ENCODE results near the gene DMWD.
"Not testable (repeated sequence)": the region's sequence is repeated elsewhere in the genome, so short reads cannot be mapped to it uniquely, and the experiment has no call there.

The DMWD gene

GRCh38 chr19:45769821-45770191 is 22.8 kb downstream of the DMWD start:
- DNase-seq (ENCODE audit: low spot score): no peak

- peak; percentile 98 for DNase-seq (ENCODE audit: low spot score)
Observed at GRCh38 chr19:45768984-45769782, 23.5 kb downstream of the DMWD start, which contains the start of gene SIX5. SIX5 (minus strand) TSS chr19:45769252; CDS start chr19:45768844, 408 bp downstream.

GRCh38 chr19:45768655-45768983 is 24.0 kb downstream of the DMWD start:
- no peak for DNase-seq (ENCODE audit: low spot score)

GRCh38 chr19:45767881-45768654 is 24.6 kb downstream of the DMWD start:
- DNase-seq (ENCODE audit: low spot score): no peak

GRCh38 chr19:45767410-45767880 is 25.2 kb downstream of the DMWD start:
- peak; percentile 79 for DNase-seq (ENCODE audit: low spot score)

- DNase-seq (ENCODE audit: low spot score): no peak
Observed at GRCh38 chr19:45766869-45767346, 25.7 kb downstream of the DMWD start.

- DNase-seq (ENCODE audit: low spot score): no peak
Observed at GRCh38 chr19:45766296-45766868, 26.3 kb downstream of the DMWD start.

GRCh38 chr19:45765702-45766295 is 26.8 kb downstream of the DMWD start:
- DNase-seq (ENCODE audit: low spot score): no peak

GRCh38 chr19:45764945-45765701 is 27.5 kb downstream of the DMWD start:
- DNase-seq (ENCODE audit: low spot score): no peak

GRCh38 chr19:45764475-45764874 is 28.2 kb downstream of the DMWD start:
- DNase-seq (ENCODE audit: low spot score): no peak

GRCh38 chr19:45763691-45764294 is 28.9 kb downstream of the DMWD start:
- DNase-seq (ENCODE audit: low spot score): no peak

- DNase-seq (ENCODE audit: low spot score): no peak
Observed at GRCh38 chr19:45762870-45763631, 29.6 kb downstream of the DMWD start.

- no peak for DNase-seq (ENCODE audit: low spot score)
Observed at GRCh38 chr19:45761714-45762113, 30.9 kb downstream of the DMWD start.

GRCh38 chr19:45758921-45759320 is 33.7 kb downstream of the DMWD start:
- no peak for DNase-seq (ENCODE audit: low spot score)

GRCh38 chr19:45757695-45758094 is 35.0 kb downstream of the DMWD start:
- DNase-seq (ENCODE audit: low spot score): no peak

GRCh38 chr19:45754323-45754722 is 38.3 kb downstream of the DMWD start:
- no peak for DNase-seq (ENCODE audit: low spot score)

- no peak for DNase-seq (ENCODE audit: low spot score)
Observed at GRCh38 chr19:45753548-45753947, 39.1 kb downstream of the DMWD start.

GRCh38 chr19:45752639-45753038 is 40.0 kb downstream of the DMWD start:
- no peak for DNase-seq (ENCODE audit: low spot score)

- DNase-seq (ENCODE audit: low spot score): not testable (repeated sequence)
Observed at GRCh38 chr19:45751483-45751882, 41.2 kb downstream of the DMWD start.

GRCh38 chr19:45747513-45747912 is 45.1 kb downstream of the DMWD start:
- no peak for DNase-seq (ENCODE audit: low spot score)
